ENCODE measurements around the gene TMPRSS2. TPM values are rescaled to one million over a fixed set of nuclear protein-coding genes. Genes with fewer than 3 reads are reported as not detected.

The TMPRSS2 gene
- total RNA-seq, 1 donor from 2014 or later, result 8.2 TPM

GRCh38 chr21:41439248-41439647, 68.7 kb downstream of the TMPRSS2 start:
- H3K36me3 ChIP-seq (ENCODE audit: control insufficient read depth, insufficient read depth, low read length), result no peaks in the 10 kb centered on the region
- no peak for TF ChIP-seq CTCF (IDR thresholded peaks at IDR 0.05; ENCODE audit: insufficient read depth, low read length, poor library complexity, severe bottlenecking)
- no peak for DNase-seq (ENCODE audit: low read depth)
- H3K4me3 ChIP-seq (ENCODE audit: low read depth, low read length), result no peak overlapping the region
- no peaks in the 10 kb centered on the region for H3K27me3 ChIP-seq (ENCODE audit: control insufficient read depth, insufficient read depth, low read length)

DNA sequence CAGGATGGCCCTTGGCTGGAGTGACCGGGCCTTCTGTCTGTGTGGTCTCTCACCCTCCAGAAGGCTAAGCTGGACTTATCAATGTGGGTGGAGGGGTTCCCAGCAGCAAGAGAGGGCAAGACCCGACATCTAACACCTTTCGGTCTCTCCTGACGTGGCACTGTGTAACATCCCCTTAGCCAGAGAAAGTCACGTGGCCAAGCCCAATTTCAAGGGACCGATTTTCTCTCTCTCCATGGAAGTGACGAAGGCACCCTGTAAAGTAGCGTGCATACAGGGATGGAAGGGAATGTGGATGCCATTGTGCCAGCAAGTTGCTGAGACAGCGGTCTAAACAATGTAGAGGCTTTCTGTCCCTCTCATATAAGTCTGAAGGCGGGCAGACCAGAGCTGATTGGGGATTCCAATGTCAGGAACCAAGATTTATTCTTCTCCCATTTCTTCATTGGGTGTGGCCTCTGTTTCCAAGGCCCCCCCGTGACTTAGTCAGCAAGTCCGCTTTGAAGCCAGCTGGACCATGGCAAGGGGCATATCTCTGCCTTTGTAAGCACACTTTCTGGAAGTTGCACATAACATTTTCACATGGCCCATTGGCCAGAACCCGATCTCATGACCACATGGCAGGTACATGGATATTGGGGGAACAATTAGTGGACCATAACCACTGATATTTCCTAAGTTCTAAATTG, 69.4 kb downstream of the TMPRSS2 start:
- TF ChIP-seq CTCF (IDR thresholded peaks at IDR 0.05; ENCODE audit: insufficient read depth, low read length, poor library complexity, severe bottlenecking), result no peak
- Histone ChIP-seq H3K4me3 (ENCODE audit: low read depth, low read length) (no peak overlapping the region), H3K36me3 (ENCODE audit: control insufficient read depth, insufficient read depth, low read length) (no peaks in the 10 kb centered on the region), H3K27me3 (ENCODE audit: control insufficient read depth, insufficient read depth, low read length) (no peaks in the 10 kb centered on the region)
- DNase-seq (ENCODE audit: low read depth), result no peak

DNA sequence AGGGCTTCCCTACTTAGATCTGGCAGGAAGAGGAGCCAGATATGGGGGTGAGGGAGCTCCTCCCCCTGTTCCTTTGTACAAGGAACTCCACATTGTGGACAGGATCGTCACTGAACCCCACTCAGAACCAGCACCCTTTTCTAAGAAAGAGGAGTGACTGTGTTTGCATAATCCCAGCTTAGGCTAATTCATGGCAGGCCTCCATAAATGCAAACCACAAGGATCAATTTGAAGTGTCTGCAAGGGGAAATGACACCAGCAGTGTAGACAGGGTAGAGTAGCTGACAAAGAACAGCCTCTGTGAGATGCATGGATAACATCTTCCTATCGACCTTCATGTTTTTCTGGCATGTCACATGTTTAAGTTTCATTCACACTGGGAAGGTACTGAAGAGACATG, 70.2 kb downstream of the TMPRSS2 start:
- H3K4me3 ChIP-seq (ENCODE audit: low read depth, low read length), result no peak overlapping the region
- TF ChIP-seq CTCF (IDR thresholded peaks at IDR 0.05; ENCODE audit: insufficient read depth, low read length, poor library complexity, severe bottlenecking), result no peak
- no peaks in the 10 kb centered on the region for H3K36me3 ChIP-seq (ENCODE audit: control insufficient read depth, insufficient read depth, low read length)
- no peaks in the 10 kb centered on the region for H3K27me3 ChIP-seq (ENCODE audit: control insufficient read depth, insufficient read depth, low read length)
- DNase-seq (ENCODE audit: low read depth), result no peak

DNA sequence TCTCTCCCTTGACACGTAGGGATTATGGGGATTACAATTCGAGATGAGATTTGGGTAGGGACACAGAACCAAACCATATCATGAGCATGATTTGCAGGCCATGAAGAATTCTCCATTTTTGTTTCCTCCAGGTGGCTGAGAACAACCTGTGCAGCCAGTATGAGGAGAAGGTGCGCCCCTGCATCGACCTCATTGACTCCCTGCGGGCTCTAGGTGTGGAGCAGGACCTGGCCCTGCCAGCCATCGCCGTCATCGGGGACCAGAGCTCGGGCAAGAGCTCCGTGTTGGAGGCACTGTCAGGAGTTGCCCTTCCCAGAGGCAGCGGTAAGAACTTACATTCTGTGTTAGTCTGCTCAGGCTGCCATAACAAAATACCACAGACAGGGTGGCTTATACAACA, 72.3 kb downstream of the TMPRSS2 start:
- no peaks in the 10 kb centered on the region for H3K36me3 ChIP-seq (ENCODE audit: control insufficient read depth, insufficient read depth, low read length)
- no peaks in the 10 kb centered on the region for H3K27me3 ChIP-seq (ENCODE audit: control insufficient read depth, insufficient read depth, low read length)

GRCh38 chr21:41433566-41433965, 74.4 kb downstream of the TMPRSS2 start:
- DNase-seq (ENCODE audit: low read depth), result no peak
- Histone ChIP-seq H3K4me3 (ENCODE audit: low read depth, low read length) (no peak overlapping the region), H3K27me3 (ENCODE audit: control insufficient read depth, insufficient read depth, low read length) (no peaks in the 10 kb centered on the region), H3K36me3 (ENCODE audit: control insufficient read depth, insufficient read depth, low read length) (no peaks in the 10 kb centered on the region)
- TF ChIP-seq CTCF (IDR thresholded peaks at IDR 0.05; ENCODE audit: insufficient read depth, low read length, poor library complexity, severe bottlenecking), result no peak

More for the DNA sequence above, 72.3 kb downstream of the TMPRSS2 start:
- DNase-seq (ENCODE audit: low read depth), result no peak
- H3K4me3 ChIP-seq (ENCODE audit: low read depth, low read length), result no peak overlapping the region
- no peak for TF ChIP-seq CTCF (IDR thresholded peaks at IDR 0.05; ENCODE audit: insufficient read depth, low read length, poor library complexity, severe bottlenecking)
